HG02852 (cell line): ENCODE measurements around the gene SMIM11.

Experiments used
- ATAC-seq: cut with Tn5 transposase; IDR thresholded peaks from one replicate; pipeline ENCODE4 v1.9.1; 2021; ENCODE audit warnings: mild to moderate bottlenecking, moderate library complexity; ENCODE audit not compliant: unreplicated experiment

SMIM11 gene, protein sequence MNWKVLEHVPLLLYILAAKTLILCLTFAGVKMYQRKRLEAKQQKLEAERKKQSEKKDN

DNA sequence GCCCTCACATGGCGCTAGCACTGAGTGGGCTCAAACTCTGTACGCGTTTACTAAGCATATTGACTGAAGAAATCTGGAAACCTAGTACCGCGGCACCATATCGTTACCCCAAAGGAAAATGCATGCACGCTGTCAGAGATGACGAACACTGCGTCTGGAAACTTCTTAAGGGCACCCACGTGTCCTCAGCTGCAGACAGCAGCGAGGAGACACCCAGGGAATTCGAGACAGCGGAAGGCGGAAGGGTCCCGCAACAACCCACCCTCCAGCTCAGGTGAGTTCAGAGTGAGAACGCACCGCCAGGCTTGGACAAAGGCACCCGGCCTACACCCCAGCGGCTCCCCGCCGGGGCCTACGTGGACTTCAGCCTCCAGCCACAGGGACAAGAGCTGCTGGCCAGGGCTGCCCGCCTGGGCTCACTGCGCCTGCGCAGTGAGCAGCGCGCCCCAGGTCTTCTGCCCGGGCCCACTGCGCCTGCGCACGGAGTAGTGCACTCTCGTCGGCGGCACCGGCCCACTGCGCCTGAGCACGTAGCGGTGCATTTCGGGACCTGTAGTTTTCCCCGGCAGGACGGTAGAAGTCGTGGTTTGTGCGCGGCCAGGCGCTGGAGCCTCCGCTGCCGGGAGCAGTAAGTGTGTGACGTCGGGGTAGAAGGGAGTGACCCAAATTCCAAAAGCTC, at the start of gene SMIM11:
TSS of gene SMIM11 (plus strand) at position 568 of the 679 bp plus-strand sequence. CDS start 3,998 bp downstream, outside the sequence.
- ATAC-seq, result peak; percentile 93

DNA sequence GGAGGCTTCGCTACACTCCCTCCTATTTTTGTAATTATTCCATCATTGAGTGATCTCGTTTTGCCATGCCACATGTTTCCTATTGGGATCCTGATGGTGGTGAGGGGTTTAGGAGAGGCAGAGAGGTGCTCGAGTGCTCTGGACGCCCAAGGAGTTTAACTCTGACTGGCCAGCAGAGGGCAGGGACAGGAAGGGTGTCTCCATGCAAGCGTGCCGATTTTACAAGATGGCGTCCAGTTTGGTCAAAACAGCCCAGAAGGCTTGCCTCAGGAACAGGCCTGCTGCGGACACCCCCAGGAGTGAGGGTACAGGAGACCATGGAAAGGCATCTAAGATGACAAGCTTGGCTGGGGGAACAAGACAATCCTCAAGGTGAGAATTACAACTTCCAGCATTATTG, 45.3 kb upstream of the SMIM11 start:
- no peak for ATAC-seq

DNA sequence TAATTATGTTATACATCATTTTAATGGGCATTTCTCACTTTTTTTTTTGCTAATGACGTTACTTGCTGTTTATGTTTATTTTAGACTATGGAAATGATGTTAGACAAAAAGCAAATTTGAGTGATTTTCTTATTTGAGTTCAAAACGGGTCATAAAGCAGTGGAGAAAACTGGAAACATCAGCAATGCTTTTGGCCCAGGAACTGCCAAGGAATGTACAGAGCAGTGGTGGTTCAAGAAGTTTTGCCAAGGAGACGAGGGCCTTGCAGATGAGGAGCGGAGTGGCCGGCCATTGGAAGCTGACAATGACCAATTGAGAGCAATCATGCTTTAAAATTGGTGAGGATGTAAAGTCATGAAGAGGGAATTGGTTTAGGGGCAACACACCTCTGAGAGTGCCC, 43.6 kb upstream of the SMIM11 start:
- no peak for ATAC-seq

DNA sequence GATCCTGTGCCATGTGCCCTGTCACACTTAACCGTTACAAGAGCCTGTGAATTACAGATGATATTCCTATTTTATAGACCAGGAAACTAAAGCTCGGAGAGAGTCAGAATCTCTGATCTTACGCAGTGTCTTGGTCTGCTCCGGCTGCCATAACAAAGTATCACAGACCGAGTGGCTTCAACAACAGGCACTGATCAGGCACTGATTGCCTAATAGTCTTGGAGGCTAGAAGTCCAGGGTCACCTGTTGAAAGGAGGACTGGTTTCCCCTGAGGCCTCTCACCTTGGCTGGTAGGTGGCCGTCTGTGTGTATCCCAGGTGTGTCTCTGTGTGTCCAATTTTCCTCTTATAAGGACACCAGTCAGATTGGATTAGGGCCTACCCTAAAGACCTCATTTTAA, 43.0 kb upstream of the SMIM11 start:
- no peak for ATAC-seq

DNA sequence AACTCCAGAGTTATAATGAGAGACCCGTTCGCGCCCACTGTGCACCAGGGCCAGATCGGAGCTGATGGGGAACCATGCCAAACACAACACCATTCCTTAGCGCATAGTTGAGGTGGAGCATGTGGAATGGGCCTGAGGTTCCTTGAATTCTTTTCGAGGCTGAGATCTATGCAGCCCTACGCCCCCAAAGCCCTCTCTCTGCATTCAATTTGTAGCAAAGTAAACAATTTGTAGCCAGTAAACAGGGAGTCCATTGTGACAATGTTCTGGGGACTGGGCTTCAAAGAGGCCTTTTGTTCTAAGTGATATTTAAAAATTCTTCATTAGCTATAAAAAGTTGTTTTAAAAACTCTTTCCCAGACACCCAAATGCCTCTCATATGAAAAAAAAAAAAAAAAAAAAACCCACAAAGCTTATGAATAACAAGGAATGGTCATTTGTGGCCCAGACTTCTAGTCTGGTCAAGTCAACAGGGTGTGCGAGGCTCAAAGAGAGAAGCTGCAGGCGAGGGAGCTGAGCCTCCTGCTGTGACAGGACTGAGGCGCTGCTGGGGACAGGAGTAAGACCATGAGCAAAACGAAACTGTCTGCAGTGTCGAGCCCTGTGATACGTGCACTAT, 42.1 kb upstream of the SMIM11 start:
- no peak for ATAC-seq

DNA sequence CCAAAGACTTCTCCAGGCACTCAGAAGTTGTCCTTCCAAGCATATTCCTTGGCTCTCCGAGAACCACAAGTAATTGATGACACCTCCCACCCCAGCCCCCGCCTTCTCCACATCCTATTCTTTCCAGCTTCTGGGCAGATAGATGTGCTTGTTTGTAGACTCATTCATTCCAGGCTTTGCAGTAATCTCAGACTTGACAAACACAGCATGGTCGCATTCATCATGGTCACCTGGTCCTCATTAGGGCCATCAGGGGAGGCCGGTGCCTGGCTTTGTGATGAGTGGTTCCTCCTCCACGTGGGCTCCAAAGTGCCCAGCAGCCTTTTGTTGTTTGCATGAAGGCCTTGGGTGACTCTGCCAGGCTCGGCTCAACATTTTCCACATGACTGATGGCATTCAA, 40.0 kb upstream of the SMIM11 start:
- no peak for ATAC-seq

DNA sequence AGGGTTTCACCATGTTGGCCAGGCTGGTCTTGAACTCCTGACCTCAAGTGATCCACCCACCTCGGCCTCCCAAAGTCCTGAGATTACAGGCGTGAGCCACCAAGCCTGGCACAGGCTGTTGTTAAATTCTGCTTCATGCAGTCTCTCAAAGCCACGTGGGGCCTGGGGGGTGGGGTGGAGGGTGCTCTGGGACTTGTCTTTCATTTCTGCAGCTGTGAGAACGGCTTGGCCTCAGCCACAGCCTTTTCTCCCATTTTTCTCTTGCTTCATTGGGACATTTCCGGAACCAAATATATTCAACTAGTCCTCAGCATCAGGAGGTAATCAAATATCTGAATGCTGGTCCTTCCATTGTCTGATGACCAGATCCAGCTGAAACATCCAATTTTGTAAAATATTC, 39.1 kb upstream of the SMIM11 start:
- ATAC-seq, result no peak

DNA sequence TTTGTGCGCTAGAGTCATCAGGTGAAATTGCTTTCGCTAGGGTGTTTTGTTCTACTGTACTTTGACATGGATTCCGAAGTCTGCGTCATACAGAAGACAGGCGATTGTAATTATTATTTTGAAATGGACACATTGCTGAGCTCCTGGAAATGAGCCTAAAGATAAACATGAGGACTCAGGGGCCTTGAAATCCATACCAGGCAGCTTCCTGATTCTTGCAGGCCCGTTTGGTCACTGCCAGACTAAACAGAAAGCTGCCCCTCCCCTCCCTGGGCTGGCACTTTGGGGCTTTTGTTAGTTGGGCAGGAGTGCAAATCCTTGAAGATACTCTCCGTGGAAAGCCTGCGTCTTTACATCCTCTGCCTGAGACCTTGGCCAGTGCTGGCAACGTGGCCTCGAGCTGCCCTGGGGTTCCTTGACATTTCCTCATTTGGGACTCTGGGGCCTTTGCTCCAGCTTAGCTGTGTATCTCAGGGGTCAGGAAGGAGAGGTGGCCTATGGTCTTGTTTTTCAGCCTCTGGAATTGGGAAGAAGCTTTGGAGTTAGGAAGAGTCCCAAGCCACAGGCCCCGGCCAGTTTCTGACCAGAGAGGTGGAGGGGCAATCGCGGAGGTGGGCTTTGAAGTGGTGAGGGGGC, 38.4 kb upstream of the SMIM11 start:
- no peak for ATAC-seq

DNA sequence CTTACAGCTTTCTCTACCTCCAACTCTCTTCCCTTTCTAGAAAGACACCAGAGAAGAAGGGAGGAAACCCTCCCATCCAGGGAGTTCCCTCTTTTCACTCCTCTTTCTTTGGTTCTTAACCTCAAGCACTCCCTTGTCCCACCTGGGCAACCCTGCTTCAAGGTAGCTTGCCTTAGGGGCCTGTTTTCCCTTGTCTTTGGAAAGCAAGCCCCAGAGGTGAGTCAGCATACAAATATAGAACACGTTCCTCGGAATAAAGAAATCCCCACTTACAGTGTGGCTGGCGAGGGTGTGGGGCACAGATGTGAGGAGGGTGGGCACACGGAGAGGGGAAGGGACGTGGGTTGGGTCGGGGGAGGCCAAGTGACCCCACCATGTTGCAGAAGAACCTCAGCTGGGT, 37.6 kb upstream of the SMIM11 start:
- no peak for ATAC-seq

DNA sequence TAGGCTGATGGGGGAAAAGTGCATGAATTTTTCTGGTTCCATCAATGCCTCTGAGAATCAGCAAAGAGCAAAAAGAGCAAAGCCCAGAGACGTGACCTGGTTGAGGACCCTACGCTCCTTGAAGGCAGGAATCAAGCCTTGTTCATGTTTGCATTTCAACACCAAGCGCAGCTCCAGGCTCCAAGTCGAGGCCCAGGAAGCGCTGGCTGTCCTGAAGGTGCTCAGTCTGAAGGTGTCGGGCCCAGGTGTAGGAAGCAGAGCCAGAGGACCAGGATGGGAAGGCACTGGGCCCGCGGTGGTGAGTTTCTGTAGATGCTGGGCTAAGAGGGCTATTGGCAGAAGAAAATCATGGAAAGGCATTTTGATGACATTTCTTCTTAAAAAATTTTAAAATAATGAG, 37.1 kb upstream of the SMIM11 start:
- ATAC-seq, result no peak

DNA sequence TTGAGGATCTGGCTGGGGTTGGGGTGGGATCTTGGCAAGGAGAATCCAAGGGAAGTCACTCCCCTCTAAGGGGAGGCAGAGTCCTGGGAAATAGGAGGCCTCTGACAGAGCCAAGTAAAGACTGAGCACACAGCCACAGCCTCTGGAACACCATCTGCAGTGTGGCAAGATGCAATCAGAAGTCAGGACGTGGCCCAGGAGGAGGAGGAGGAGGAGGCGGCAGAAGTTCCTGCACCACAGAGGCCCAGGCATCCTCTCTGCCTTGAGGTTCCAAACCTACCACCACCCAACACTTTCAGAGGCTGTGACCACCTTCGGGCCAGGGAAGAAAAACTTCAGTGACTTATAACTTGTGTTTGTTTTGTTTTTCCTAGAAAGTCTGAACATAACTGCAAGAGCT, 35.2 kb upstream of the SMIM11 start:
- ATAC-seq, result no peak

DNA sequence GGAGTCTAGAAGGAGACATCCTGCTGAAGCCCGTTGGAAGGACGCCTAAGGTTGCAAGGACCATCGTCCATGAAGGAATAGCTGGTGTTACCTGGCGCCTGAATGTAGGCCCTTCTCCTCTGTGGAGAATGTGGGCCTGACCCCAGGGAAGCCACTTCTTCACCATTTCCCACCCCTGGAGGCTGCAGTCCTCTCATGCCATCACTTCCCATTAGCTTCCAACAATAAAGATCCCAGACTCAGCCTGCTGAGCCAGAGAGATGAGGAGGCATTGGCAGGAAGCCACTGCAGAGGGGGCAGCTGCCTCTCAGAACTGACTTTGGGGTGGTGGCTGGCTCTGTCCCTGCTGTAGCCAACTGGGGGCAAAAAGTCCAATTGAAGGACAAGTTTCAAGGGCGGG, 32.8 kb upstream of the SMIM11 start:
- no peak for ATAC-seq

DNA sequence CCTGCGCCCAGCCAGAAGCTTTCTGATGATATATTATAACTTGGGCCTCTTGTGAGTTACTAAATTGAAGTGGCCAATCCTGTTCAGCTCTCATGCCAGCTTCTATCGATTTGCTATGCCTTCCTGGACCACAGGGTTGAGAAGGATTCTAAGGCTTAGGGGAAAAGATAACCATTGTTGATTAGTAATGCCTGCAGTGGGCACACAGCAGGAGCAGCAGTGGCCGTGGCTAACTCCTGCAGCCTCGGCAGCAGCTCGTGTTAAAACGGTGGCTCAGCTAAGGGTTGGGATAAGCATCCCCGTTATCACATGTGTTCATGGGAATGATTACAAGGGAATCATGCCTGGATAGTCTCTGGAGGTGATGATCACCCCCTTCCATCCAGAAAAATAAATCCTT, 32.0 kb upstream of the SMIM11 start:
- ATAC-seq, result no peak

DNA sequence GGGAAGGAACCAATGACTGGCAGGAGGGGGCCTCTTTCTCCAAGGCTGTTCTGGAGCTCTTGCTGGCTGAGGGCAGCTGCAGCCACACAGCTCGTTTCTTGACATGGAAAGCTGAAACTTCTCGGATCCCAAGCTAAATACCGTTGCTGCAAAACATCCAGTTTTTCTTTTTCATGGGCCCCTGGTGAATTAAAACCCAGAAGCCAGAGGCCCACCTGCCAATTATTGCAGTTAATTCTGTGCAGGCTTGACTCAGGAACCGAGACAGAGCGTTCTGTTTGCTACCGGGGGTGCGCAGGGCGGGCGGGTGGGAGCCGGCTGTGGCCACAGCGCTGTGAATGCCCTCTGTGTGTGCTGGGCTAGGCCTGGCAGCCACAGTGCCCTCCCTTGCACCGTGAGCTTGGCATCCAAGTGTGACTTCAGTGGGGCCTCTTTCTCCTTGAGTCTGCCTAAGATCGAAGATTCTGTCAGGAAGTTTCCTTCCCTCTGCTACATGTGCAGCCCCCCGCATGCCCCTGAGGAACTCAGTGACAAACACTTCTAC, 31.4 kb upstream of the SMIM11 start:
- ATAC-seq, result no peak

DNA sequence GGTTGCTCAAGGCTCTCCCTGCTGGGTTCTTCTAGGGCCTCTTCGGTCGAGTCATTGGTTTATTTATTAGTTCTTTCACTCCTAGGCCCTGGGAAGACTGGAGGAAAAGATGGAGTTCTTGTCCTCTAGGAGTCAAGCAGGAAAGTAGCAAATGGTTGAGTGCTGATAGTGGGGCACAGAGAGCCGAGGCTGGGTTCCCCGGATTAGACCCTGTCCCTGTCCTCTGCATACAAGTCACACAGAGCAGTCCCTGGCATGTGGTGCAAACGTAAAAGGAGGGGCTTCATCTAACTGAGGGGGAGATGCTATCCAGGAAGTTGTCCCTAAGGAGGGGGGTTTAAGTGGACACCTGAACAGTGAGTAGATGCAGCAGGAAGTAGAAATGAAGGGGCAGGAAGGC, 30.7 kb upstream of the SMIM11 start:
- ATAC-seq, result no peak

DNA sequence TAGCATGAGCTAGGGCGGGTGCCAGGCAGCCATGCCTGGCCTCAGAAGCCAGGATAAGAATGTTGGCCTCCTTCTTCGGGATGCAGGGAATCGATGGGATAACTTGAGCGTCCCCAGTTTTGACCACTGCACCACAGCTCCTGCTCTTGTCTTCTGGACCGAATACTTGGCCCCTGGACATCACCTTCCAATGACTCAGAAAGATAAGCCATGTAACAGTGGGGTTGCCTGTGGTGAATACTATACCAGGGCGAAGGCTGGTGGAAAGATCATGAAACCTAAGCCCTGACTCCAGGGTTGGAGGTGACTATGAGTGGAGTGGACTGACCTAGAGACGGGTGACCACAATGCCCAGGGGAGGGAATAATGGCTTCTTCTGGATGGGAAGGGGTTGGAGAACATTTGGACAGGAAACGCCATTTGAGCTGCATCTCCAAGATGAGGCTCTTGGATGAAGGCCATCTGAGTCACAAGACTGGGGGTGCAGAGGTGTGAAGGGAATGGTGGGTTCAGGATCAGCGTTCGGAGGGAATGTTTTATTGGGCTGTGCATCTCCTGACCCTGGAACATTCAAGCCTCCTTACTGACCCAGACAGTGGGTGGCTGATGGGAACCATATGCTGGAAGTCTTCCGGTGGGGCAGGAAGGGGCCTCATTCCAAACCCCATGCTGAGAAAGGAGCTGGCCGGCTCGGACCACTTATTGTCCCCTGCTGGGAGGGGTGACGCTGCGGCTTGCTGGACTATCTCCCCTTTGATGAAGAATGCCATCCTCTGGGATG, 30.0 kb upstream of the SMIM11 start:
- ATAC-seq, result no peak

DNA sequence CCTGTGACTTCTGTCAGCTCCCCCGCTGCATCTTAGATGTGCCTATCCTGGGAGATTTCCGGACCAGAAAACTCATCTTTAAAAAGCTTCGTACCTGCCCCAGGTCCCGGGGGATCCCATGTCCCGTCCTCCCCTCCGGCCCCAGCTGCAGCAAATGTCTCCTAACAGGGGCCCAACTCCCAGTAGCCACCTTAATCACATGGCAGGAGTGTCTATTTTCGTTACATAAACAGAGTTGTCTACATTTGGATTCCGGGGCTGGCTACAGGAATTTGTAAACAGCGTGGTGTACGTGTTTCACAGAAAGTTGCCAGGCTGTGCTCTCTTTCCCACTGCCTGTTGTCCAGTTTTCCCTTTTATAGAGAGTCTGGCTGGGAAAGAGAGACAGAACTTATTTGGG, 29.4 kb upstream of the SMIM11 start:
- no peak for ATAC-seq

DNA sequence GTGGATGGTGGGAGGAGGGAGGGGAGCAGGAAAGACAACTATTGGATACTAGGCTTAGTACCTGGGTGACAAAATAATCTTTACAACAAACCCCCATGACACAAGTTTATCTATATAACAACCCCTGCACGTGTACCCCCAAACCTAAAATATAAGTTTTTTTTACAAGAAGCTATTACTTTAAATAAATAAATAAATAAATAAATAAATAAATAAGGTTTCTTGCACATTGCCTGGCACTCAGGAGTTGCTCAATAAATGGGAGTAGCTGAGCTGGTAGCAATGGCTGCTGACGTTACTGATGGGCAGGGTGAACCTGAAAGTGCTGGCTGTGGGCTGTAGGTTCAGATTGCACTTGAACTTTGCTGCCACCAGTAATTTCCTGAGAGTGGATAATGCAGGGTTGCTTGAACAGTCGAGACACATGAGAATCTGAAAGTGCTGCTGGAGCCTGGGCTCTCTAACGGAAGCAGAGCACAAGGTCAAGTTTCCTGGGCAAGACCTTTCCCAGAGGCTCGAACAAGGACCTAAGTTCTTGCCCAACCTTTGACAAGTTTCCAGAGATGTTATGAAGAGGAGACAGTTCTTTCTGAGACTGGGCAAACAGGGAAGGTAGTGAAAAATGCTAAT, 26.3 kb upstream of the SMIM11 start:
- ATAC-seq, result no peak

DNA sequence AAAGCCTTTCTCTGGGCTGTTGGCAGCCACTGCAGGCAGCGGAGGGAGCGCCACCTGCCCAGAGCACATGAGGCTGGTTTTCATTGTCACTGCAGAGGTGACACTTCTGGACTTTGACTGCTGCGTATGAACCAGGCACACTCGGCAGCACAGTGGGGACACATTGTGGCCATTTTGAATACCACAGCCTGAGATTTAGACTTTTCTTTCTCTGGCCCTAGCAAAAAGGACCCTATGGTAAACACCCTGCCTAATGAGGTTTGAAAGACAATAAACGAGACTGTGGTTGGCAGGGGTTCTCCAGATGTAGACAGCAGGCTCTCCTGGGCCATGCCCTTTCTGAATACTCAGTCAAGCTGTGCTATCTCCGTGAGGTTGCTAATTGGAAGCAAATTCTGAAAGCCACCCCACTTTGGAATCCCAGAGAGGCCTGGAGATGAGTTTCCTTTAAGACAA, 23.5 kb upstream of the SMIM11 start:
- peak; percentile 75 for ATAC-seq

DNA sequence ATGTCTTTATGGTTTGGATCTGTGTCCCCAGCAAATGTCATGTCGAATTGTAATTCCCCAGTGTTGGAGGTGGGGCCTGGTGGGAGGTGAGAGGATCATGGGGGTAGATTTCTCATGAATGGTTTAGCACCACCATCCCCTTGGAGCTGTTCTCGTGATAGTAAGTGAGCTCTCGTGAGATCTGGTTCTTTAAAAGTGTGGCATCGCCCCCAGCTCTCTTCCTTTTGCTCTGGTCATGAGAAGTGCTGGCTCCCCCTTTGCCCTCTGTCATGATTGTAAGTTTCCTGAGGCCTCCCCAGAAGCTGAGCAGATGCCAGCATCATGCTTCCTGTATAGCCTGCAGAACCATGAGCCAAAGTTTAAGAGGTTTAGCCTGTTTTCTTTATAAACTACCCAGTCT, 22.8 kb upstream of the SMIM11 start:
- no peak for ATAC-seq

DNA sequence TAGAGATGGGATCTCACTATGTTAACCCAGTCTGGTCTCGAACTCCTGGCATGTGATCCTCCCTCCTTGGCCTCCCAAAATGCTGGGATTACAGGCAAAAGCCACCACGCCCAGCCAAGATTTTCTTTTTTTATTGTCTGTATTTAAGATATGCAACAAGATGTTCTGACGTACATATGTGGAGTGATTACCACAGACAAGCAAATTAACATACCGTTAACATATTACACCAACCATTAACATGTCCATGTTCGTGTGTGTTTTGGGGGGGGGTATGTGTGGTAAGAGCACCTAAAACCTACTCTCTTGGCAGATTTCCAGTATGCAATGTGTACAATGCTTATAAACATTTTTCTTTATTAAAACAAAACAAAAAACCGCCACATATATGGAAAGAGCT, 22.1 kb upstream of the SMIM11 start:
- no peak for ATAC-seq
